Measurements from ENCODE around the gene SPHK2.

DNA sequence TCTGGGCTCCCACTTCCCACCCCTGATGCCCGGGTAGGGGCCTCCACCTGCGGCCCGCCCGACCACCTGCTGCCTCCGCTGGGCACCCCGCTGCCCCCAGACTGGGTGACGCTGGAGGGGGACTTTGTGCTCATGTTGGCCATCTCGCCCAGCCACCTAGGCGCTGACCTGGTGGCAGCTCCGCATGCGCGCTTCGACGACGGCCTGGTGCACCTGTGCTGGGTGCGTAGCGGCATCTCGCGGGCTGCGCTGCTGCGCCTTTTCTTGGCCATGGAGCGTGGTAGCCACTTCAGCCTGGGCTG, 9.9 kb downstream of the SPHK2 start:
- TF ChIP-seq, protein P1, sequence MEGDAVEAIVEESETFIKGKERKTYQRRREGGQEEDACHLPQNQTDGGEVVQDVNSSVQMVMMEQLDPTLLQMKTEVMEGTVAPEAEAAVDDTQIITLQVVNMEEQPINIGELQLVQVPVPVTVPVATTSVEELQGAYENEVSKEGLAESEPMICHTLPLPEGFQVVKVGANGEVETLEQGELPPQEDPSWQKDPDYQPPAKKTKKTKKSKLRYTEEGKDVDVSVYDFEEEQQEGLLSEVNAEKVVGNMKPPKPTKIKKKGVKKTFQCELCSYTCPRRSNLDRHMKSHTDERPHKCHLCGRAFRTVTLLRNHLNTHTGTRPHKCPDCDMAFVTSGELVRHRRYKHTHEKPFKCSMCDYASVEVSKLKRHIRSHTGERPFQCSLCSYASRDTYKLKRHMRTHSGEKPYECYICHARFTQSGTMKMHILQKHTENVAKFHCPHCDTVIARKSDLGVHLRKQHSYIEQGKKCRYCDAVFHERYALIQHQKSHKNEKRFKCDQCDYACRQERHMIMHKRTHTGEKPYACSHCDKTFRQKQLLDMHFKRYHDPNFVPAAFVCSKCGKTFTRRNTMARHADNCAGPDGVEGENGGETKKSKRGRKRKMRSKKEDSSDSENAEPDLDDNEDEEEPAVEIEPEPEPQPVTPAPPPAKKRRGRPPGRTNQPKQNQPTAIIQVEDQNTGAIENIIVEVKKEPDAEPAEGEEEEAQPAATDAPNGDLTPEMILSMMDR (IDR thresholded peaks at IDR 0.05) = no peak
- TF ChIP-seq POLR2AphosphoS5 (IDR thresholded peaks at IDR 0.05; ENCODE audit: low read depth, low read length) (no peak), TAF1 (IDR thresholded peaks at IDR 0.05; ENCODE audit: borderline replicate concordance, low read depth, low read length) (no peak), RAD21 (IDR thresholded peaks at IDR 0.05; ENCODE audit: low read length) (no peak), MXI1 (IDR thresholded peaks at IDR 0.05; ENCODE audit: low read depth, low read length) (no peak), EZH2phosphoT487 (IDR thresholded peaks at IDR 0.05; ENCODE audit: borderline replicate concordance, low read depth) (no peak), JUND (IDR thresholded peaks at IDR 0.05) (no peak), RFX5 (IDR thresholded peaks at IDR 0.05; ENCODE audit: low read length) (no peak)
- TF ChIP-seq, protein P2, sequence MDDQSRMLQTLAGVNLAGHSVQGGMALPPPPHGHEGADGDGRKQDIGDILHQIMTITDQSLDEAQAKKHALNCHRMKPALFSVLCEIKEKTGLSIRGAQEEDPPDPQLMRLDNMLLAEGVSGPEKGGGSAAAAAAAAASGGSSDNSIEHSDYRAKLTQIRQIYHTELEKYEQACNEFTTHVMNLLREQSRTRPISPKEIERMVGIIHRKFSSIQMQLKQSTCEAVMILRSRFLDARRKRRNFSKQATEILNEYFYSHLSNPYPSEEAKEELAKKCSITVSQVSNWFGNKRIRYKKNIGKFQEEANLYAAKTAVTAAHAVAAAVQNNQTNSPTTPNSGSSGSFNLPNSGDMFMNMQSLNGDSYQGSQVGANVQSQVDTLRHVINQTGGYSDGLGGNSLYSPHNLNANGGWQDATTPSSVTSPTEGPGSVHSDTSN (IDR thresholded peaks at IDR 0.05) = no peak
- TF ChIP-seq, protein P3, sequence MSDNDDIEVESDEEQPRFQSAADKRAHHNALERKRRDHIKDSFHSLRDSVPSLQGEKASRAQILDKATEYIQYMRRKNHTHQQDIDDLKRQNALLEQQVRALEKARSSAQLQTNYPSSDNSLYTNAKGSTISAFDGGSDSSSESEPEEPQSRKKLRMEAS (IDR thresholded peaks at IDR 0.05; ENCODE audit: low read depth) = no peak

Data from SK-N-SH (cell line).